DMS 273 (cell line): ENCODE measurements around the gene POLK.

ENCODE experiments used
- DNase-seq: peaks from one replicate; lab custom pipeline; 2025; ENCODE audit not compliant: unreplicated experiment; lab: John Stamatoyannopoulos, UW

Gene POLK

GRCh38 chr5:75639535-75640311 lies 128.0 kb downstream of the POLK start:
- DNase-seq = no peak

GRCh38 chr5:75640395-75640794 lies 128.7 kb downstream of the POLK start:
- no peak for DNase-seq

GRCh38 chr5:75640826-75641225 lies 129.1 kb downstream of the POLK start:
- no peak for DNase-seq

- no peak for DNase-seq
Measured at GRCh38 chr5:75648712-75649111, 137.0 kb downstream of the POLK start.
